ENCODE data around the gene PRMT1.

Gene PRMT1

DNA sequence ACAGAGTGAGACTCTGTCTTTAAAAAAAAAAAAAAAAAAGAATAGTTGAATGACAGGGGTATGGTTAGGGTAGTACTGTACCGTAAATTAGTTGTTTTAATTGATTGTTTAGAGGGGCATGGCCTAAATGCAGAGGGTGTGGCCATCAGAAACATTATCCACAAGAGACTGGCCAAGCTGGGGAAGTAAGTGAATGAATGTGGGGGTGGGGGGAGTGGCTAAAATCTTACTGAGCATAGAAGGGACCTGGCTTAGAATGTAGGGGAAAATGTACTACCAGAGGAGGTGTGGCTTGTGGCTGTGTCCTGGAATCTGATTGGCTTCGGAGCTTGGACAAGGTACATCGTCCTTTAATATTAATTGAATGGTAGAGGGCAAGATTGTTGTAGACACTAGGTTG is 7.6 kb upstream of the PRMT1 start:
- TF ChIP-seq, protein P1, sequence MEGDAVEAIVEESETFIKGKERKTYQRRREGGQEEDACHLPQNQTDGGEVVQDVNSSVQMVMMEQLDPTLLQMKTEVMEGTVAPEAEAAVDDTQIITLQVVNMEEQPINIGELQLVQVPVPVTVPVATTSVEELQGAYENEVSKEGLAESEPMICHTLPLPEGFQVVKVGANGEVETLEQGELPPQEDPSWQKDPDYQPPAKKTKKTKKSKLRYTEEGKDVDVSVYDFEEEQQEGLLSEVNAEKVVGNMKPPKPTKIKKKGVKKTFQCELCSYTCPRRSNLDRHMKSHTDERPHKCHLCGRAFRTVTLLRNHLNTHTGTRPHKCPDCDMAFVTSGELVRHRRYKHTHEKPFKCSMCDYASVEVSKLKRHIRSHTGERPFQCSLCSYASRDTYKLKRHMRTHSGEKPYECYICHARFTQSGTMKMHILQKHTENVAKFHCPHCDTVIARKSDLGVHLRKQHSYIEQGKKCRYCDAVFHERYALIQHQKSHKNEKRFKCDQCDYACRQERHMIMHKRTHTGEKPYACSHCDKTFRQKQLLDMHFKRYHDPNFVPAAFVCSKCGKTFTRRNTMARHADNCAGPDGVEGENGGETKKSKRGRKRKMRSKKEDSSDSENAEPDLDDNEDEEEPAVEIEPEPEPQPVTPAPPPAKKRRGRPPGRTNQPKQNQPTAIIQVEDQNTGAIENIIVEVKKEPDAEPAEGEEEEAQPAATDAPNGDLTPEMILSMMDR (IDR thresholded peaks at IDR 0.05; ENCODE audit: low read depth, low read length) = no peak
- no peak overlapping the region for H3K4me3 ChIP-seq (ENCODE audit: low read depth, low read length)
- H3K36me3 ChIP-seq = no peaks in the 10 kb centered on the region
- no peak overlapping the region for H3K27ac ChIP-seq
- DNase-seq = no peak
- no peaks in the 10 kb centered on the region for H3K9me3 ChIP-seq (ENCODE audit: severe bottlenecking)
- no peaks in the 10 kb centered on the region for H3K27me3 ChIP-seq (ENCODE audit: insufficient read depth, low read depth, severe bottlenecking)

DNA sequence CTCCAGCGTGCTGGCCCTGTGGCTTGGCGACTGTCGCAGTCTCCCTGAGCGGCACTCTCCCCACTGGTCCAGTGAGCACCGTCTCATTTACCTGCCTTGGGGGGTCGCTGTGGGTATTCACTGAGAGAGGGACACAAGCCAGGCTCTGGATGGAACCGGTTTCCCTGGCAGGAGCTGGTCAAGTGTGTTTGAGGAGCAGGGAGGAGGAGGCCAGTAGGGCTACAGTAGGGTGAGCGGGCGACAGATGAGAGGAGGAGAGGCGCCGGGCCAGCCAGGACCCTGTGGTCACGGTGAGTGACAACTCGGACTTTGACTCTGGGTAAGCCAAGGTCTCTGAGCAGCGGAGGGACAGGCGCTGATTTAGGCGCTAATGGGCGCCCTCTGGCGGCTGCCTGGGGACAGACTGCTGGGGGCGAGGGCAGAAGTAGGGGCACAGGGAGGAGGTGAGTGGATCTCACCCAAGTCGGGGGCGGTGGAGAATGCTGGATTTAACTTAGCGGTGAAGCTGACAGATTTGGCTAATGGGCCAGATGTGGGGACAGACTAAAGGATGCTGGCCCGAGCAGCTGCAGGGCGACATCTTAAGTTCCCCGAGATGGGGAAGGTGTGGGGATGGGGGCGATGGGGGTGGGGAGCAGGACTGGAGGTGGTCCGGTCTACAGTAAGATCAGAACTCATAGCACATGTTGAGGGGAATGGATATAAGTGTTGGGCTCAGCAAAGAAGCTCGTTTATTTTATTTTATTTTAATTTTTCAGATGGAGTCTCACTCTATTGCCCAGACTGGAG is 4.7 kb upstream of the PRMT1 start:
- peak; percentile 90 for DNase-seq
- Histone ChIP-seq H3K4me3 (ENCODE audit: low read depth, low read length) (peak overlapping the region; percentile 36), H3K9me3 (ENCODE audit: severe bottlenecking) (no peaks in the 10 kb centered on the region), H3K27me3 (ENCODE audit: insufficient read depth, low read depth, severe bottlenecking) (no peaks in the 10 kb centered on the region), H3K36me3 (peaks cover 3% of the 10 kb centered on the region), H3K27ac (peak overlapping the region; percentile 82)
- TF ChIP-seq, protein P1 (IDR thresholded peaks at IDR 0.05; ENCODE audit: low read depth, low read length) = peak; percentile 89

DNA sequence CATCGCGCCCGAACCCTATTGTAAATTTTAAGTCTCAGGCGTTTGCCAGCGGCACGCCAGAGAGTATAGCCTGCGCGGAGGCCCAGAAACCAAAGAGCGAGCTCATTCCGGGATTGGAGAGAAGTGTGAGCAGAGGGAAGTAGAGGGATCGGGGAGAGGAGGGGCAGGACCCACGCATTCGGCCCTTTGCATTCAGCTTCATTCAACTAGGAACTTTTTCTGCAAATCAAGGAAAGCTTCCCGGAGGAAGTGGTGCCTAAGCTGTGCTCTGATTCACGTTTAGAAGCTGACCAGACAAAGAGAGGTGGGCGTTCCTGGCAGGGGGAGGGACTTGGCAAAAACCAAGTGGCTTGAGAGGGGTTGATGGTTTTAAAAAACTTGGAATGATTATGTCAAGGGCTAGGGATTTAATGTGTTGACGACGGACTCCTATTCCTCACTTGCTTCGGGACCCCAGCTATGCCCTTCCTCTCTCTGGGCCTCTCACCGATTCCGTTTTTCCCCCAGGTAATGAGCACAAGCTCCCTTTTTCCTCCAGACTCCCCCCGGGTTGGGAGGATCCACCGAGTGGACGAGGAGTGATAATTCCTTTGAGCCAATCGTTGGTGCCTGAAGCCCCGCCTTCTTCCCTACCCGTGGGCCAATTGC is 811 bp upstream of the PRMT1 start:
- H3K36me3 ChIP-seq = peaks cover 20% of the 10 kb centered on the region
- no peaks in the 10 kb centered on the region for H3K27me3 ChIP-seq (ENCODE audit: insufficient read depth, low read depth, severe bottlenecking)
- DNase-seq = no peak

DNA sequence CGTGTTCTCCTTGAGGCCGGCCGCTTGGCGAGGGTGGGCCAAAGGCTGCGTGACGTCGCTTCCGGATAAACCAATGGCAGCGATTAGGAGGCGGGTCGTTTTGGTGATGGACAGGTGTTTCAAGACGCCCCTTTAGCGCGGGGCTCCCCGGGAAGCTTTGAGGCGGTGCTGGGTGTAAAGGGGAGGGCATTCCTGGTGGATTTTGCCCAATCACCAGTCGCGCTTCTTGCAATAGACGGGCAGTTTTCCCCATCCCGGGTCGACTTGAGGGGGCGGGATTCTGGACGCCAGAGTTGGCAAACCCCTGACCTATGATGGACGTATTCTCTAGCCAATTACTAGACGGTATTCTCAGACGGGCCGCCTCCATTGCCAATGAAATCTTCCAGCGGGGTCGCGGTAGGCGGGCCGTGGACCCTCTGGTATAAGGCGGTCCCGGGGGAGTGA is 264 bp upstream of the PRMT1 start:
- TF ChIP-seq, protein P1 (IDR thresholded peaks at IDR 0.05; ENCODE audit: low read depth, low read length) = no peak
- DNase-seq = peak; percentile 99
- no peaks in the 10 kb centered on the region for H3K27me3 ChIP-seq (ENCODE audit: insufficient read depth, low read depth, severe bottlenecking)
- peak overlapping the region; percentile 99 for H3K4me3 ChIP-seq (ENCODE audit: low read depth, low read length)
- no peaks in the 10 kb centered on the region for H3K9me3 ChIP-seq (ENCODE audit: severe bottlenecking)
- H3K36me3 ChIP-seq = peaks cover 25% of the 10 kb centered on the region
- H3K27ac ChIP-seq = peak overlapping the region; percentile 99

More for the DNA sequence above, 811 bp upstream of the PRMT1 start:
- Histone ChIP-seq H3K9me3 (ENCODE audit: severe bottlenecking) (no peaks in the 10 kb centered on the region), H3K4me3 (ENCODE audit: low read depth, low read length) (peak overlapping the region; percentile 46), H3K27ac (peak overlapping the region; percentile 99)
- TF ChIP-seq, protein P1 (IDR thresholded peaks at IDR 0.05; ENCODE audit: low read depth, low read length) = no peak

DNA sequence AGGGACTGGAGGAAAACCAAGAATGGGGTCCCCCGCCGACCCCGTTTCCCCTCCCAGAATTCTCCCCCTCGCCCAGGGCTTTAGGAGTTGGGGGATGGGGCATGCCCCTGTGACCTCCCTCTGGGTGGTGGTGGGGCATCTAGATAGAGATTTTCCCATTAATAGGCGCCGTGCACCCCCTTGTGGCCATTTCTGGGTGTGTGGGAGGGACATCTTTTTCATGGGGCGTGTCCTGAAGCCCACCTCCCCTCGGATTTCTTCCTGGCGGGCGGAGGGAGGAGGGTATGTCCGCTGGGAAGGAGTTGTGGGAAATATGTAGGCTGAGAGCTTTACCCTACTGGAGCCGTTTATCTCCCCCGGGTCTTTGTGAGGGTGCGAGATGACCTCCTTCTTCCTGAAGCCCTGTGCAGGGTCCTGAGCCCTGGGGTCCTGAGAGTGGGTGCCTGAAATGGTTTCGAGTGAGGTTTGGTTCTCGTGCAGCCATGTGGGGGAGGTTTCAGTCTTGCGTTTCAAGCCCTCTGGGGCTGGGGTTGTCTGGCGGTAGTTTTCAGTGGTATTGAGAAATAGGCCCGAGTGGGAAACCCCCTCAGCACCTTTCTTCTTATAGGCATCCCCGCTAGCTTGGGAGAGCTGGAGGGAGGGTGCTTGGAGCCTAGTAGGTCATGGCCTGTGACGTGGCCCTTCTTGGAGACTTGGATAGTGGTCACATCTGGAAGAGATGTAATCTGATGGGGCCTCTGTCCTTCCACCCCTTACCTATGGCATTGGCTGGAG is 1.0 kb downstream of the PRMT1 start:
- peak; percentile 90 for DNase-seq
- Histone ChIP-seq H3K27me3 (ENCODE audit: insufficient read depth, low read depth, severe bottlenecking) (no peaks in the 10 kb centered on the region), H3K9me3 (ENCODE audit: severe bottlenecking) (no peaks in the 10 kb centered on the region), H3K27ac (peak overlapping the region; percentile 99), H3K36me3 (peaks cover 38% of the 10 kb centered on the region), H3K4me3 (ENCODE audit: low read depth, low read length) (peak overlapping the region; percentile 99)
- TF ChIP-seq, protein P1 (IDR thresholded peaks at IDR 0.05; ENCODE audit: low read depth, low read length) = peak; percentile 59
